Fibroblast of pulmonary artery (primary cell): ENCODE data around the gene ZNF764.

Source experiments
- DNase-seq: peaks from one replicate; pipeline ENCODE4 v3.0.0-alpha.2; 2010; ENCODE audit warnings: low read depth
- H3K4me3 ChIP-seq: replicated peaks from 2 replicates; pipeline ENCODE4 v1.5.1; 2011; ENCODE audit warnings: low read depth, mild to moderate bottlenecking, control low read depth, low read length, moderate library complexity
- TF ChIP-seq, protein P1 (sequence below): IDR thresholded peaks from 2 replicates; pipeline ENCODE4 v1.5.1; 2011; ENCODE audit warnings: mild to moderate bottlenecking, control low read depth, low read length, inconsistent platforms; ENCODE audit errors: missing control alignments

The ZNF764 gene

DNA sequence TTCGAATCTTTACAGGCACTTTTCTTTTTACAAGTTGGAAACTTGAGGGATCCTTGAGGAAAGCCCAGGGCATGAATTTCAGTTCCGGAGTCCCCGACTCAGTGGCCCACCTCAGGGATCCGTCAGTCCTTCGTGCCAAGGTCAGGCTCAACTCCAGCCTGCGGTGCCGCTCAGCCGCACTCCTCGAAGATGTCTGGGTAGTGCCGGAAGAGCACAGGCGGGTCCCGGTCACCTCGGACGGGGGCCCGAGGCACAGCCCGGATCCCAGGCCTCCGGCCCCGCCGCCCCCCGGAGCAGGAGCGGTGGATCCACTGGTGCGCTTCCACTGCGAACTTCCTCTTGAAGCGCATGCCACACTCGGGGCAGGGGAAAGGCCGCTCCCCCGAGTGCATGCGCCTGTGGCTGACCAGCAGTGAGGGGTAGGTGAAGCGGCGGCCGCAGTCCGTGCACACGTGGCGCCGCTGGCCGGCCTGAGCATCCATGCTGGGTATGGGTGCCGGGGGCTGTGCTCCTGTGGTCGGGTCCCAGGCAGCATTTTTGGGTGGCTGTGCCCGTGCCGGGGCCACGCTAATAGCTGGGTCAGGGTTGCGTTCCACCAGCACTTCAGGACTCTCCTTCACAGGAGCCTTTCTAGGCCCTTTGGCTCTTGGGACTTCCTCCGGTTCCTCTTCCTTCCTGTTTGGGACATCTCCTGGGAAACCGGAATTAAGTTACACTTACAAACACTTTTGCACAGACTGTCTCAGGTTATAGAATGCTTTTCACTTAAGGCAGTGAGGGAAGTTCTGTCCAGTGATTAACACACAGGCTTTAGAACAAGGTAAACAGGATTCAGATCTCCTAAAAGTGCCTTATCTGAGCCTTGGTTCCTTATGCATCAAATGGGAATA is 11.8 kb upstream of the ZNF764 start:
- TF ChIP-seq, protein P1, sequence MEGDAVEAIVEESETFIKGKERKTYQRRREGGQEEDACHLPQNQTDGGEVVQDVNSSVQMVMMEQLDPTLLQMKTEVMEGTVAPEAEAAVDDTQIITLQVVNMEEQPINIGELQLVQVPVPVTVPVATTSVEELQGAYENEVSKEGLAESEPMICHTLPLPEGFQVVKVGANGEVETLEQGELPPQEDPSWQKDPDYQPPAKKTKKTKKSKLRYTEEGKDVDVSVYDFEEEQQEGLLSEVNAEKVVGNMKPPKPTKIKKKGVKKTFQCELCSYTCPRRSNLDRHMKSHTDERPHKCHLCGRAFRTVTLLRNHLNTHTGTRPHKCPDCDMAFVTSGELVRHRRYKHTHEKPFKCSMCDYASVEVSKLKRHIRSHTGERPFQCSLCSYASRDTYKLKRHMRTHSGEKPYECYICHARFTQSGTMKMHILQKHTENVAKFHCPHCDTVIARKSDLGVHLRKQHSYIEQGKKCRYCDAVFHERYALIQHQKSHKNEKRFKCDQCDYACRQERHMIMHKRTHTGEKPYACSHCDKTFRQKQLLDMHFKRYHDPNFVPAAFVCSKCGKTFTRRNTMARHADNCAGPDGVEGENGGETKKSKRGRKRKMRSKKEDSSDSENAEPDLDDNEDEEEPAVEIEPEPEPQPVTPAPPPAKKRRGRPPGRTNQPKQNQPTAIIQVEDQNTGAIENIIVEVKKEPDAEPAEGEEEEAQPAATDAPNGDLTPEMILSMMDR, result no peak
- H3K4me3 ChIP-seq, result no peak overlapping the region
- DNase-seq, result peak; percentile 7

DNA sequence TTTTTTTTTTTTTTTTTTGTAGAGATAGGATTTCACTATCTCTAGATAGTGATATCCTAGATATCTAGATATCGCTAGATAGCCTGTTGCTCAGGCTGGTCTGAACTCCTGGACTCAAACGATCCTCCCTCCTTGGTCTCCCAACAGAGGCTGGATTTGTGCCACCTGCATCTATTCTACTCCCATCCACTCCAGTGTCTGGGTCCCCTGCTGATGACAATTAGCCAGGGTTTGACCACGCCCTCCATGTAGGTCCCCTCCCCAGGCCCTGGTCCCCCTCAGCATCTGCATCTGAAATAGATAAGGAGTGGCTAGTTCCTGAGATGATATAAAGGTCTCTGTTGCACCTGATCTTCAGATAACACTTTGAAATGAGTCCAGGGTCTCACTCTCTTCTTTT is 11.1 kb upstream of the ZNF764 start:
- H3K4me3 ChIP-seq, result no peak overlapping the region
- DNase-seq, result no peak
- TF ChIP-seq, protein P1, result no peak

DNA sequence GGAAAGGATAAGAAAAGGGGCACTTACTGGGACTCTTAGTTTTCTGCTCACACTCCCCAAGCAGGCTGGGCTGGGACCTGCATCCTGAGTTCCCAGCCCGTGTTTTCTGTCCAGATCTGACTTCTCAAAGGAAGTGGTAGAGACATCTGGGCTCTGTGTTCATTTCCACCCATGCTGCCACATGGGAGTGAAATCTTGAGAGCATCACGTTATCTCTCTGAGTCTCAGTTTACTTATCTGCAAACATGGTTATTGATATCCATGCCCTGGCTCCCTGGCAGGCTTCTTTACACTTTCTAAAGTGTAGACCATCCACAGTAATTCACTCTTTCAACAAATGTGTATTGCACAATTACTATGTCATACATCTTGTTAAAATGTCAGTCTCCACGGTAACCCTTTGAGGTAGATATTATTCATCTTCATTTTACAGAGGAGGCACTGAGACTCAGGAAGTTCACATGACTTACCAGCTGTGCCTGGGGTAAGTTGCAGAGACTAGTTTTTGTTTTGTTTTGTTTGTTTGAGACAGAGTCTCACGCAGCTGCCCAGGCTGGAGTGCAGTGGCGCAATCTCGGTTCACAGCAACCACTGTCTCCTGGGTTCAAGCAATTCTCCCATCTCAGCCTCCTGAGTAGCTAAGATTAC is 9.9 kb upstream of the ZNF764 start:
- peak; percentile 96 for DNase-seq
- TF ChIP-seq, protein P1, result no peak
- no peak overlapping the region for H3K4me3 ChIP-seq

DNA sequence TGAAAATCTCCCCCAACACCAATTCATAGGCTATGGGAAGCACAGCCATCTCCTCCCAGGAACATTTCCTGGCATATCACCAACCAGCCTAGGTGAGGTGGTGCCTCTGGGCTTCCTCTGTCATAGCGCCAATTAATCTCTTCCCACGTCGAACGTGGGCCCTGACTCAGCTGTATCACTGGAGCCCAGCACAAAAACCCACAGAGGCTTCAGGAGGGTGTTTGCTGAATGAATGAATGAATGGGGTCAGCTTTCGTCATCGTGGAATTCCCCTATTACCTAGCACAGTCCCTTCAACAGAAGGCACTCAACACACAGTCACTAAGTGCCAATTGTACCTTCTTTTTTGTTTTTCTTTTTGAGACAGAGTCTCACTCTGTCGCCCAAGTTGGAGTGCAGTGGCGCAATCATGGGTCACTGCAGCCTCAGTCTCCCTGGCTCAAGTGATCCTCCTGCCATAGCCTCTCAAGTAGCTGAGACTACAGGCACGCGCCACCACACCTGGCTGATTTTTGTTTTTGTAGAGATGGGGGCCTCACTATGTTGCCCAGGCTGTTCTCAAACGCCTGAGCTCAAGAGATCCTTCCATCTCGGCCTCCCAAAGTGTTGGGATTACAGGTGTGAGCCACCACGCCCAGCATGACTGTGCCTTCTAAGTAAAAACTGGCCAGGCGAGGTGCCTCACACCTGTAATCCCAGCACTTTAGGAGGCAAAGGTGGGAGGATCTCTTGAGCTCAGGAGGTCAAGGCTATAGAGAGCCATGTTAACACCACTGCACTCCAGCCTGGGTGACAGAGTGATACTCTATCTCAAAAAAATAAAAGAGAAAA is 9.2 kb upstream of the ZNF764 start:
- TF ChIP-seq, protein P1, result no peak
- peak; percentile 53 for DNase-seq
- H3K4me3 ChIP-seq, result no peak overlapping the region

DNA sequence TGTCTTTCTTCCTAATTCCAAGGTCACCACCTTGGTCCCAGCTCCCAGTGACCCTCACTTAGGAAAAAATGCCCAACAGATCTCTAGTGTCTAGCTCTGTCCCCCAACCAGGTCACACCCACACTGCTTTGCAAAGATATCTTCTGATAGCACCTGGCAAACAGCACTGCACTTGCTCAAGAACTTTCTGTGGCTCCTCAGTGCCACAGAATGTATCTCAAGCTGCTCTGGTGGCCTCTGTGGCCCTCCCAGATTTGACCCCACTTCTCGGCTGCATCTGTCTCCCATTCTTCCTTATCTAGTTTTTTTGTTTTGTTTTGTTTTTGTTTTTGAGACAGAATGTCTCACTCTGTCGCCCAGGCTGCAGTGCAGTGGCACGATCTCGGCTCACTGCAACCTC is 8.4 kb upstream of the ZNF764 start:
- TF ChIP-seq, protein P1, result no peak
- no peak overlapping the region for H3K4me3 ChIP-seq
- DNase-seq, result no peak

DNA sequence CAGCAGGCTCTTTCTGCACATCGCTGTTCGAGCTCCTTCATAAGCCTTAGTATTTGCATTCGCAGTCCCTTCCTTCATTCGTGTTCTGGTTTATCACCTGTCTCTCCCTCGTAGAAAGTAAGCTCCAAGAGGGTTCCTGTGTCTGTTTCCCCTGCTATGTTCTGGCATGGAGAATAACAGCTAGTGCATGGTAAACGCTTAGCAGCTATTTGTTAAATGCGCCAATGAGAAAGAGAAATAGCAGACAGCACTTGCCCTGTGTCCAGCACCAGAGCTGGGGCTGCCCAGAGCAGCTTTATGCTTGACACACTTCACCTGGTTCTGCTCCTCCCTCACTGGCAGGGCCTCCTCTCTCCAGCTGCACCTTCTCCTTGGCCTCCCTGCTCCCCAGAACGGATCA is 7.8 kb upstream of the ZNF764 start:
- no peak for DNase-seq
- TF ChIP-seq, protein P1, result no peak
- H3K4me3 ChIP-seq, result no peak overlapping the region
